ENCODE measurements around the gene FOXN3. TPM values are rescaled to one million over a fixed set of nuclear protein-coding genes. Genes with fewer than 3 reads are reported as not detected.

Gene FOXN3
- total and polyA plus RNA-seq, 10 of the 15 experiments (the other 5 are each of a cell fraction or from before 2014, with no cell fraction given) = 4.5 to 68.9 (median 29.7) TPM

- TF ChIP-seq KDM1A (IDR thresholded peaks at IDR 0.05; ENCODE audit: borderline replicate concordance) (no peak), ZNF217 (IDR thresholded peaks at IDR 0.05) (0 out of 2 replicates have a peak, but pooled peaks have one; percentile 61), RELA (IDR thresholded peaks at IDR 0.05; ENCODE audit: borderline replicate concordance, partially characterized antibody) (no peak), MXI1 (IDR thresholded peaks at IDR 0.05; ENCODE audit: low read depth, low read length) (peak; percentile 52), MTA2 (IDR thresholded peaks at IDR 0.05; ENCODE audit: low read depth) (peak; percentile 25; the same call in 1 of the 2 replicates), HDGF (IDR thresholded peaks at IDR 0.05) (peak; percentile 68; the same call in 1 of the 2 replicates), GATAD2B (conservative IDR thresholded peaks at IDR 0.05; ENCODE audit: low read depth) (peak; percentile 85), EZH2 (IDR thresholded peaks at IDR 0.05; ENCODE audit: borderline replicate concordance, control insufficient read depth, low read depth, low read length) (no peak), RAD21 (IDR thresholded peaks at IDR 0.05; ENCODE audit: insufficient read depth, low read depth, low read length) (peak; percentile 86), MTA3 (IDR thresholded peaks at IDR 0.05; ENCODE audit: borderline replicate concordance, low read length) (no peak), USF1 (IDR thresholded peaks at IDR 0.05; ENCODE audit: borderline replicate concordance, extremely low read length, insufficient read depth, low read depth, low read length) (no peak), MEF2A (IDR thresholded peaks at IDR 0.05; ENCODE audit: insufficient read depth, low read depth, low read length) (no peak), KLF5 (IDR thresholded peaks at IDR 0.05; ENCODE audit: partially characterized antibody) (no peak), RFX5 (IDR thresholded peaks at IDR 0.05; ENCODE audit: low read depth, low read length) (no peak), WRNIP1 (IDR thresholded peaks at IDR 0.05; ENCODE audit: borderline replicate concordance, low read depth, low read length) (0 out of 2 replicates have a peak, but pooled peaks have one; percentile 85), IKZF1 (conservative IDR thresholded peaks at IDR 0.05) (peak; percentile 32), MYC (IDR thresholded peaks at IDR 0.05; ENCODE audit: insufficient read depth, insufficient read length, insufficient replicate concordance, low read length, severe bottlenecking) (peak; percentile 68), ZBTB40 (IDR thresholded peaks at IDR 0.05; ENCODE audit: borderline replicate concordance) (no peak; the same call in 1 of the 2 replicates), YY1 (IDR thresholded peaks at IDR 0.05; ENCODE audit: low read depth, low read length) (peak; percentile 70), RUNX3 (IDR thresholded peaks at IDR 0.05; ENCODE audit: low read length) (no peak), POLR2AphosphoS2 (IDR thresholded peaks at IDR 0.05; ENCODE audit: low read depth, low read length) (no peak), ZNF622 (IDR thresholded peaks at IDR 0.05) (no peak), CREM (IDR thresholded peaks at IDR 0.05; ENCODE audit: low read depth) (peak; percentile 15; the same call in 1 of the 2 replicates), SMAD5 (IDR thresholded peaks at IDR 0.05; ENCODE audit: low read depth) (no peak)
Measured at GRCh38 chr14:89417465-89418225, 612 bp upstream of the FOXN3 start (continued).
